Measurements from ENCODE around the gene NR1D1.

- TF ChIP-seq POLR2AphosphoS5 (IDR thresholded peaks at IDR 0.05; ENCODE audit: low read depth, low read length) (peak; percentile 81; the same call in 1 of the 2 replicates), CTCF (IDR thresholded peaks at IDR 0.05) (no peak), REST (IDR thresholded peaks at IDR 0.05; ENCODE audit: insufficient read depth in 1 of 2, low read depth in 2 of 2, low read length in 1 of 2) (0 out of 4 replicates have a peak, but pooled peaks of 1 of the 2 experiments have one; percentile 43), SIN3A (IDR thresholded peaks at IDR 0.05; ENCODE audit: borderline replicate concordance, insufficient read depth, low read depth, low read length) (0 out of 2 replicates have a peak, but pooled peaks have one; percentile 91), TCF7L2 (IDR thresholded peaks at IDR 0.05; ENCODE audit: low read depth, low read length) (no peak)
Measured at GRCh38 chr17:40100419-40100668, at the start of gene NR1D1.
